Mesendoderm (in vitro differentiated cells): ENCODE measurements around the gene TFAP2C. TPM values are rescaled to one million over a fixed set of nuclear protein-coding genes. Genes with fewer than 3 reads are reported as not detected.

ENCODE experiments used
- DNase-seq: peaks from one replicate; pipeline ENCODE4 v3.0.0; 2013
- H2AK5ac ChIP-seq: 2 replicates; pipeline ENCODE4 v1.6.1; 2013; ENCODE audit warnings: low read length, inconsistent platforms
- H2BK120ac ChIP-seq: 2 replicates; pipeline ENCODE4 v1.6.1; 2013; ENCODE audit warnings: low read depth, mild to moderate bottlenecking, low read length, moderate library complexity, mixed read lengths
- H2BK15ac ChIP-seq: replicated peaks from 2 replicates; pipeline ENCODE4 v1.6.1; 2013; ENCODE audit warnings: low read depth, mild to moderate bottlenecking, moderate library complexity
- H2BK5ac ChIP-seq: 2 replicates; pipeline ENCODE4 v1.6.1; 2013; ENCODE audit warnings: low read length, inconsistent platforms
- H3K18ac ChIP-seq: 2 replicates; pipeline ENCODE4 v1.6.1; 2013; ENCODE audit warnings: mild to moderate bottlenecking, low read length, mixed read lengths
- H3K23ac ChIP-seq: one replicate; pipeline ENCODE4 v1.6.1; 2013; ENCODE audit warnings: low read length
- H3K27ac ChIP-seq: 2 replicates; pipeline ENCODE4 v1.5.1; 2013; ENCODE audit warnings: low read depth, mild to moderate bottlenecking, inconsistent platforms, low read length, moderate library complexity
- H3K27me3 ChIP-seq: 2 replicates; pipeline ENCODE4 v1.6.1; 2013; ENCODE audit warnings: low read length, control low read depth, mild to moderate bottlenecking, inconsistent platforms; ENCODE audit not compliant: insufficient read depth, poor library complexity
- H3K36me3 ChIP-seq: 2 replicates; pipeline ENCODE4 v1.6.1; 2013; ENCODE audit warnings: low read length, inconsistent platforms; ENCODE audit not compliant: control insufficient read depth, insufficient read depth
- H3K4ac ChIP-seq: one replicate; pipeline ENCODE4 v1.6.1; 2013; ENCODE audit warnings: low read depth, mild to moderate bottlenecking, low read length, moderate library complexity
- H3K4me1 ChIP-seq: 2 replicates; pipeline ENCODE4 v1.6.1; 2013; ENCODE audit warnings: low read depth, low read length, inconsistent platforms; ENCODE audit not compliant: control insufficient read depth
- H3K4me2 ChIP-seq: 2 replicates; pipeline ENCODE4 v1.6.1; 2013; ENCODE audit warnings: low read length
- H3K4me3 ChIP-seq: 2 replicates; pipeline ENCODE4 v1.5.1; 2013; ENCODE audit warnings: mild to moderate bottlenecking, low read length
- H3K56ac ChIP-seq: one replicate; pipeline ENCODE4 v1.6.1; 2013; ENCODE audit warnings: low read length
- H3K79me1 ChIP-seq: 2 replicates; pipeline ENCODE4 v1.6.1; 2013; ENCODE audit warnings: low read length, inconsistent platforms
- H3K79me2 ChIP-seq: 2 replicates; pipeline ENCODE4 v1.6.1; 2013; ENCODE audit warnings: mild to moderate bottlenecking, low read length; ENCODE audit not compliant: control insufficient read depth, insufficient read depth
- H3K9ac ChIP-seq: 2 replicates; pipeline ENCODE4 v1.6.1; 2013; ENCODE audit warnings: low read length, inconsistent platforms
- H4K5ac ChIP-seq: one replicate; pipeline ENCODE4 v1.6.1; 2013; ENCODE audit warnings: low read length
- H4K8ac ChIP-seq: one replicate; pipeline ENCODE4 v1.6.1; 2013; ENCODE audit warnings: low read depth, mild to moderate bottlenecking, control low read depth, low read length, moderate library complexity
- WGBS: extraction: QIAGEN DNeasy Blood & Tissue Kit; methylation state at CpG from one replicate; pipeline ENCODE4 v1.1.7; 2013; ENCODE audit warnings: low lambda C conversion rate, missing lambda C conversion rate; ENCODE audit not compliant: insufficient coverage; ENCODE audit errors: extremely low coverage; 5-methylcytosine and 5-hydroxymethylcytosine counted together
- polyA plus RNA-seq, 2 experiments: library from polyadenylated mRNA; stranded (reverse); fragments of 200-250 nt; gene quantifications; one replicate each; pipeline ENCODE4 v1.2.3, GENCODE V29; 2013

Gene TFAP2C
- polyA plus RNA-seq (2013, experiment 1 of 2): 6.7 TPM
- polyA plus RNA-seq (2013, experiment 2 of 2): 7.2 TPM

DNA sequence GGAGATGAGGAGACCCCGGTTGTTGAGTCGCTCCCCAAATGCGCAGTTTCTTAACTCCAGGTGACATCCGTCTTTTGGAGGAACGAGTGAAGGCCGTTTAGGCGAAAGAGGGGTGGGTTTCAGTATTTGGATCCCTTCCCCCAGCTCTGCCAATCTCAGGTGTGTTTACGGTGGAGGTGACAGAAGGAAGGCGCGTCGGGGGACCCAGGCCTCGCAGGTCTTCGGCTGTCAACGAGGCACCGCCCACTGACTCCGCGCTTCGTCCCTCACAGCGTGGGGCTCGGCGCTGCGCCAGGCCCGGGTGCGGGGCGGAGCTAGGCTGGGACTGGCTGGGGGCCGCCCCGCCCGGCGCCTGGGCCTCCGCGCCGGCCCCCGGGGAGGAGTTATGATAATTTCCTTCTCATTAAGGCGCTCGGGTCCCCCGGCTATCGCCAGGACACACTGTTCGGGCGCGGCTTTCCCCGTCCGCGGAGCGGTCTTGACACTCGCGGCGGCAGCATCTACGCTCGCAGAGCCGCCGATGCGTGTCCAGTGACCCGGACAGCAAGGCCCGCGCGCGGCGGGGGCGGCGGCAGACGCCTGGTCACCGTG is at the start of gene TFAP2C:
Gene TFAP2C, plus strand, starts transcription at position 434 of the 591 bp plus-strand sequence. CDS start 239 bp downstream, outside the sequence.
- Histone ChIP-seq H2AK5ac (no peak within 1 kb of the TSS), H3K23ac (no peak within 1 kb of the TSS), H2BK120ac (no peak within 1 kb of the TSS), H3K27me3 (peaks cover 28% of the 10 kb centered on the region), H3K18ac (no peak within 1 kb of the TSS), H3K4me3 (peak within 1 kb of the TSS; percentile 67), H3K4me1 (peaks cover 2% of the 10 kb centered on the region), H3K36me3 (no peaks in the 10 kb centered on the region), H2BK15ac (no peak within 1 kb of the TSS), H3K9ac (peak within 1 kb of the TSS; percentile 77), H3K56ac (peak within 1 kb of the TSS; percentile 90), H3K27ac (peak within 1 kb of the TSS; percentile 2), H3K4me2 (peak within 1 kb of the TSS; percentile 93), H4K8ac (no peak within 1 kb of the TSS), H4K5ac (no peak within 1 kb of the TSS), H3K79me2 (peaks cover 6% of the 10 kb centered on the region), H3K4ac (no peak within 1 kb of the TSS), H3K79me1 (no peaks in the 10 kb centered on the region), H2BK5ac (no peak within 1 kb of the TSS)
- peak; percentile 84 for DNase-seq
- no CpG with 5 or more reads among the region's 62 CpGs for WGBS

- Histone ChIP-seq H3K79me1 (no peaks in the 10 kb centered on the region), H3K56ac (no peak overlapping the region), H2BK5ac (no peak overlapping the region), H3K4me3 (no peak overlapping the region), H3K18ac (no peak overlapping the region), H3K27ac (no peak overlapping the region), H2AK5ac (no peak overlapping the region), H3K36me3 (no peaks in the 10 kb centered on the region), H3K79me2 (no peaks in the 10 kb centered on the region), H3K23ac (no peak overlapping the region), H3K4me1 (no peaks in the 10 kb centered on the region), H3K27me3 (no peaks in the 10 kb centered on the region), H2BK120ac (no peak overlapping the region), H4K5ac (no peak overlapping the region), H2BK15ac (no peak overlapping the region), H3K4ac (no peak overlapping the region), H4K8ac (no peak overlapping the region), H3K9ac (no peak overlapping the region), H3K4me2 (no peak overlapping the region)
- no CpG with 5 or more reads among the region's 12 CpGs for WGBS
- DNase-seq: no peak
These were observed 48.9 kb upstream of the TFAP2C start for GRCh38 chr20:56580226-56580625.

- Histone ChIP-seq H3K4ac (no peak overlapping the region), H2BK5ac (no peak overlapping the region), H4K8ac (no peak overlapping the region), H3K4me2 (no peak overlapping the region), H3K4me1 (no peaks in the 10 kb centered on the region), H3K18ac (no peak overlapping the region), H3K23ac (no peak overlapping the region), H3K56ac (no peak overlapping the region), H3K79me1 (no peaks in the 10 kb centered on the region), H4K5ac (no peak overlapping the region), H3K9ac (no peak overlapping the region), H3K27me3 (no peaks in the 10 kb centered on the region), H3K27ac (no peak overlapping the region), H3K79me2 (no peaks in the 10 kb centered on the region), H3K4me3 (no peak overlapping the region), H2BK120ac (no peak overlapping the region), H3K36me3 (no peaks in the 10 kb centered on the region), H2BK15ac (no peak overlapping the region), H2AK5ac (no peak overlapping the region)
- no CpG with 5 or more reads among the region's 2 CpGs for WGBS
- no peak for DNase-seq
These were observed 47.4 kb upstream of the TFAP2C start for GRCh38 chr20:56581701-56582100.

DNA sequence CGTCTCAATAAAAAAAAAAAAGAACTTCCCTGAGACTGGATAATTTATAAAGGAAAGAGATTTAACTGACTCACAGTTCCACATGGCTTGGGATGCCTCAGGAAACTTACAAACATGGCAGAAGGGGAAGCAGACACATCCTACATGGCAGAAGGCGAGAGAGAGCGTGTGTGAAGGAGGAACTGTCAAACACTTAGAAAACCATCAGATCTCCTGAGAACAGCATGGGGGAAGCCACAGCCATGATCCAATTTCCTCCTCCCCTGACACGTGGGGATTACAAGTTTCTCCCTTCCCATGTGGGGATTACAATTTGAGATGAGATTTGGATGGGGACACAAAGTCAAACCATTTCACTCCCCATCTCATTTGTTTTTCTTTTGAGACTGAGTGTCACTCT is 46.6 kb upstream of the TFAP2C start:
- no peaks in the 10 kb centered on the region for H3K79me1 ChIP-seq
- no peak overlapping the region for H3K4me3 ChIP-seq
- H3K56ac ChIP-seq: no peak overlapping the region
- no peak overlapping the region for H3K23ac ChIP-seq
- no peak overlapping the region for H3K18ac ChIP-seq
- H3K4me1 ChIP-seq: no peaks in the 10 kb centered on the region
- no peak overlapping the region for H4K8ac ChIP-seq
- no peak overlapping the region for H2BK120ac ChIP-seq
- H3K79me2 ChIP-seq: no peaks in the 10 kb centered on the region
- H3K27me3 ChIP-seq: no peaks in the 10 kb centered on the region
- H3K27ac ChIP-seq: no peak overlapping the region
- no peak overlapping the region for H2AK5ac ChIP-seq
- H3K4me2 ChIP-seq: no peak overlapping the region
- H3K9ac ChIP-seq: no peak overlapping the region
- no CpG with 5 or more reads among the region's 4 CpGs for whole genome bisulfite sequencing
- no peak overlapping the region for H4K5ac ChIP-seq
- DNase-seq: no peak
- no peaks in the 10 kb centered on the region for H3K36me3 ChIP-seq
- H2BK5ac ChIP-seq: no peak overlapping the region
- no peak overlapping the region for H3K4ac ChIP-seq
- no peak overlapping the region for H2BK15ac ChIP-seq

DNA sequence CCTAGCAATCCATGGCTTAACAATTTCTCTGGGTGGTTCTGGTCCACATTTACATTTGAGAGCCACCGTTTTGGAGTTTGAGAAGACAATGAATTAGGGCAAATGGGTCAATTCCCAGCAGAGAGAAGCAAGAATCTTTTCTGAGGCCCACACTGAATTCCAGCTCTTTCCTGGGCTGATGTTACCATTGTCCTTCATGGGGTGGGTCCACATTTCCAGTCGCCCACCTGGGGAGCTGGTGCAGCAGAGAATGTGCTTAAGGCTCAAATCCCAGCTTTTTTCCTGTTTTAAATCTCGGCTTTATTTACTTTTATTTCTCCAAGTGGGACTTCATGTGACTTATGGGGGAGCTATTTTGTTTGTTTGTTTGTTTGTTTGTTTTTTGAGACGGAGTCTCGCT is 44.2 kb upstream of the TFAP2C start:
- H2BK15ac ChIP-seq: no peak overlapping the region
- no peak overlapping the region for H3K18ac ChIP-seq
- H3K56ac ChIP-seq: no peak overlapping the region
- no peak overlapping the region for H3K4me2 ChIP-seq
- DNase-seq: peak; percentile 63
- no peak overlapping the region for H3K4ac ChIP-seq
- H4K8ac ChIP-seq: no peak overlapping the region
- no peak overlapping the region for H2AK5ac ChIP-seq
- no peak overlapping the region for H2BK5ac ChIP-seq
- no peak overlapping the region for H2BK120ac ChIP-seq
- H4K5ac ChIP-seq: no peak overlapping the region
- no peaks in the 10 kb centered on the region for H3K79me2 ChIP-seq
- H3K4me1 ChIP-seq: no peaks in the 10 kb centered on the region
- no peak overlapping the region for H3K9ac ChIP-seq
- no CpG with 5 or more reads among the region's 5 CpGs for WGBS
- H3K27me3 ChIP-seq: no peaks in the 10 kb centered on the region
- no peaks in the 10 kb centered on the region for H3K79me1 ChIP-seq
- H3K27ac ChIP-seq: no peak overlapping the region
- no peak overlapping the region for H3K23ac ChIP-seq
- H3K36me3 ChIP-seq: no peaks in the 10 kb centered on the region
- H3K4me3 ChIP-seq: no peak overlapping the region
